Immature natural killer cell (primary cell): Measurements from ENCODE around the gene OBSCN. TPM values are rescaled to one million over a fixed set of nuclear protein-coding genes. Genes with fewer than 3 reads are reported as not detected.
A peak's percentile ranks its signal among the peaks of the same experiment; 100 is the strongest.

Experiments
- DNase-seq, 3 donors: peaks; one replicate each; pipeline ENCODE4 v3.0.0; 2022; ENCODE audit warnings: mixed read lengths in 1 of 3
- H3K27ac Mint-ChIP-seq, 6 donors: one replicate each; pipeline ENCODE4 v1.8.0; 2020; ENCODE audit warnings: mixed read lengths in 6 of 6, mild to moderate bottlenecking in 5 of 6, inconsistent platforms in 4 of 6, moderate library complexity in 3 of 6
- H3K27me3 Mint-ChIP-seq, 3 donors: one replicate each; pipeline ENCODE4 v1.8.0; 2020 to 2021; ENCODE audit warnings: low read depth in 3 of 3, mild to moderate bottlenecking in 3 of 3, mixed read lengths in 3 of 3, moderate library complexity in 3 of 3, inconsistent platforms in 1 of 3
- H3K36me3 Mint-ChIP-seq, 3 donors: one replicate each; pipeline ENCODE4 v1.8.0; 2020; ENCODE audit warnings: mixed read lengths in 3 of 3, inconsistent platforms in 2 of 3, mild to moderate bottlenecking in 2 of 3
- H3K4me1 Mint-ChIP-seq, 2 donors: one replicate each; pipeline ENCODE4 v1.8.0; 2020; ENCODE audit warnings: inconsistent platforms in 2 of 2, mild to moderate bottlenecking in 2 of 2, mixed read lengths in 2 of 2, moderate library complexity in 1 of 2
- H3K4me3 Mint-ChIP-seq, 5 donors: one replicate each; pipeline ENCODE4 v1.8.0; 2020; ENCODE audit warnings: mild to moderate bottlenecking in 5 of 5, mixed read lengths in 5 of 5, inconsistent platforms in 3 of 5, moderate library complexity in 3 of 5
- H3K9me3 Mint-ChIP-seq, 6 donors: one replicate each; pipeline ENCODE4 v1.8.0; 2020; ENCODE audit warnings: mild to moderate bottlenecking in 6 of 6, mixed read lengths in 6 of 6, inconsistent platforms in 4 of 6, moderate library complexity in 3 of 6
- polyA plus RNA-seq, 3 donors: library from polyadenylated mRNA; unstranded; fragments of 300-500 nt; fragmentation: Illumina TruSeq; gene quantifications; one replicate each; pipeline ENCODE4 v1.2.3, GENCODE V29; 2021

The OBSCN gene
- polyA plus RNA-seq, 3 donors from 2014 or later, result 0.19 to 1.9 TPM; not detected in 1

DNA sequence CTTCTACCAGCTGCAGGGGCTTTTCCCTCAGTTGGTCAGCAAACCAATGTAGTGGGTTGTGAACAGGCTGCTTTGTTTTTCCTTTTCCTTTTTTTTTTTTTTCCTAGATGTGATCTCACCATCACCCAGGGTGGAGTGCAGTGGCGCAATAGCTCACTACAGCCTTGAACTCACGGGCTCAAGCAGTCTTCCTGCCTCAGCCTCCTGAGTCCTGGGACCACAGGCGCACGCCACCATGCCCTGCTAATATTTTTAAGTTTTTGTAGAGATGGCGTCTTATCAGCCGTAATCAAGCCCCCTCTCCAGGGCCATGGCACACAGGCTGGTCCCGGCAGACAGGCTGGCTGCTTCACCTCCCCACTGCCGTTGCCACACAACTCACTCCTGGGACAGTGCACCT, 202.2 kb downstream of the OBSCN start:
- H3K27me3 Mint-ChIP-seq, result peaks cover 15 to 20% (median 19%) of the 10 kb centered on the region in 3 donors
- peaks cover 0 to 2% (median 0%) of the 10 kb centered on the region in 3 donors for H3K36me3 Mint-ChIP-seq
- H3K4me1 Mint-ChIP-seq, result peaks cover 24 to 25% of the 10 kb centered on the region in 2 donors
- H3K4me3 Mint-ChIP-seq, result peak overlapping the region in 1 of 5 donors; percentile 27
- no peak for DNase-seq
- peak overlapping the region in 1 of 6 donors; percentile 39 for H3K27ac Mint-ChIP-seq
- H3K9me3 Mint-ChIP-seq, result no peaks in the 10 kb centered on the region

GRCh38 chr1:228410671-228411070, 202.8 kb downstream of the OBSCN start:
- DNase-seq, result no peak
- H3K27ac Mint-ChIP-seq, result no peak overlapping the region
- peaks cover 24 to 25% of the 10 kb centered on the region in 2 donors for H3K4me1 Mint-ChIP-seq
- peaks cover 12 to 18% (median 17%) of the 10 kb centered on the region in 3 donors for H3K27me3 Mint-ChIP-seq
- H3K4me3 Mint-ChIP-seq, result no peak overlapping the region
- H3K36me3 Mint-ChIP-seq, result peaks cover 0 to 2% (median 0%) of the 10 kb centered on the region in 3 donors
- H3K9me3 Mint-ChIP-seq, result no peaks in the 10 kb centered on the region

DNA sequence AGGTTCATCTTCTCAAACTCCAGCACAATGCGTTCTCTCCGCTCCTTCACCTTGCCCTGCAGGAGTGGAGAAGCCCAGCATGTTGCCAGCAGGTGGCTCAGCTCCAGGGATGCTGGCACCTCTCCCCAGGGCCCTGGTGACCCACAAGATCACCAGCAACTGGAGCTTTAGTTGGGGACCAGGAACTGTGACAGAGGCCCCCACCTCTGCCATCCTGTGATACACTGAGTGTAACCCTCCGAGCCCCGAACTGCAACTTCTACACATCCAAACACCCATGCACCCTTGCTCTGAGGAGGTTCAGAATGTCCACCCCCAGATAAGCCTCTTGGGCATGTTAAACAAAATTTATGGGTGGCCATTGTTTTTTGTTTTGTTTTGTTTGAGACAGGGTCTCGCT, 203.3 kb downstream of the OBSCN start:
- Mint-ChIP-seq H3K36me3 (peaks cover 0 to 2% (median 0%) of the 10 kb centered on the region in 3 donors), H3K9me3 (no peaks in the 10 kb centered on the region), H3K27me3 (peaks cover 12 to 17% (median 16%) of the 10 kb centered on the region in 3 donors), H3K4me1 (peaks cover 26 to 28% of the 10 kb centered on the region in 2 donors), H3K4me3 (no peak overlapping the region), H3K27ac (peak overlapping the region in 1 of 6 donors; percentile 36)
- no peak for DNase-seq

- no peak for DNase-seq
- peaks cover 8 to 12% (median 10%) of the 10 kb centered on the region in 3 donors for H3K27me3 Mint-ChIP-seq
- H3K36me3 Mint-ChIP-seq, result peaks cover 0 to 2% (median 0%) of the 10 kb centered on the region in 3 donors
- H3K4me1 Mint-ChIP-seq, result peaks cover 28 to 30% of the 10 kb centered on the region in 2 donors
- H3K9me3 Mint-ChIP-seq, result no peaks in the 10 kb centered on the region
- peak overlapping the region in 2 of 6 donors; percentile 17 to 21 for H3K27ac Mint-ChIP-seq
- no peak overlapping the region for H3K4me3 Mint-ChIP-seq
Observed at GRCh38 chr1:228411548-228412430, 203.9 kb downstream of the OBSCN start.

- Mint-ChIP-seq H3K36me3 (peaks cover 0 to 2% (median 0%) of the 10 kb centered on the region in 3 donors), H3K4me3 (peak overlapping the region in 1 of 5 donors; percentile 32), H3K27ac (peak overlapping the region in 1 of 6 donors; percentile 78), H3K27me3 (peaks cover 4 to 9% (median 6%) of the 10 kb centered on the region in 3 donors), H3K4me1 (peaks cover 26 to 27% of the 10 kb centered on the region in 2 donors), H3K9me3 (no peaks in the 10 kb centered on the region)
- no peak for DNase-seq
Observed at GRCh38 chr1:228413241-228414010, 205.6 kb downstream of the OBSCN start.

DNA sequence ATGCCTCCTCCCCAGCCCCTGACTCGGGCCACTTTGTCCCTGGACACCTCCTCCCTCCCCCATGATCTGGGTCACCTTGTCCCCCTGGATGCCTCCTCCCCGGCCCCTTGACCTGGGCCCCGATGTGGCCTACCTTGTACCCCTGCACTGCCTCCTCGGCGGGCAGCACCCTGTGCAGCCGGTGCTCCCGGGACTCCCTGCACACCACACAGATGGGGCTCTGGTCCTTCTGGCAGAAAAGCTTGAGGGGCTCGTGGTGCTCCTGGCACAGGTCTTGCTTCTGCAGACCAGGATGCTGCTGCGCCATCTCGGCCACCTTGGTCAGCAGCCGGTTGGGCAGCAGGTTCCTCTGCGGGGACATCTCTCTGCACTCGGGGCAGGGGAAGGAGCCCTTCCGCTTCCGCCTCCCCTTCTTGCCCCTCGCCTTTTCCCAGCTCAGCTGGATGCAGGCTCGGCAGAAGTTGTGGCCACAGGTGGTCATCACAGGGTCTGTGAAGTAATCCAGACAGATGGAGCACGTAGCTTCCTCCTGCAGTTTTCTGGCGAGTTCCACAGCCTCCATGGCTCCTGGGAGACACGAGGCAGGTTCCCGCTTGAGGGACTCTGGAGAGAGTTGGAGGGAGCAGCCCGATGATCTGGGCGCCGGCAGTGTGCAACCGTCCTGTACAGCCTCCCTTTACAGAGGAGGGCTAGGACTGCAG, 206.8 kb downstream of the OBSCN start:
- Mint-ChIP-seq H3K4me3 (peak overlapping the region in 1 of 5 donors; percentile 94), H3K36me3 (peaks cover 0 to 2% (median 0%) of the 10 kb centered on the region in 3 donors), H3K9me3 (no peaks in the 10 kb centered on the region), H3K27ac (no peak overlapping the region), H3K27me3 (peaks cover 4 to 9% (median 7%) of the 10 kb centered on the region in 3 donors), H3K4me1 (peaks cover 21 to 24% of the 10 kb centered on the region in 2 donors)
- DNase-seq, result no peak

GRCh38 chr1:228415221-228415620, 207.4 kb downstream of the OBSCN start:
- peaks cover 21 to 24% of the 10 kb centered on the region in 2 donors for H3K4me1 Mint-ChIP-seq
- H3K9me3 Mint-ChIP-seq, result no peaks in the 10 kb centered on the region
- peaks cover 4 to 11% (median 7%) of the 10 kb centered on the region in 3 donors for H3K27me3 Mint-ChIP-seq
- peaks cover 0 to 2% (median 0%) of the 10 kb centered on the region in 3 donors for H3K36me3 Mint-ChIP-seq
- H3K4me3 Mint-ChIP-seq, result peak overlapping the region; percentile 66 to 94 (median 87)
- H3K27ac Mint-ChIP-seq, result peak overlapping the region in 1 of 6 donors; percentile 8
- no peak for DNase-seq

GRCh38 chr1:228415853-228416216, 208.0 kb downstream of the OBSCN start:
- Mint-ChIP-seq H3K4me3 (peak overlapping the region; percentile 66 to 94 (median 87)), H3K9me3 (no peaks in the 10 kb centered on the region), H3K4me1 (peaks cover 19 to 24% of the 10 kb centered on the region in 2 donors), H3K27me3 (peaks cover 4 to 11% (median 6%) of the 10 kb centered on the region in 3 donors), H3K36me3 (peaks cover 0 to 2% (median 0%) of the 10 kb centered on the region in 3 donors), H3K27ac (peak overlapping the region in 4 of 6 donors; percentile 8 to 90 (median 31))
- DNase-seq, result no peak

DNA sequence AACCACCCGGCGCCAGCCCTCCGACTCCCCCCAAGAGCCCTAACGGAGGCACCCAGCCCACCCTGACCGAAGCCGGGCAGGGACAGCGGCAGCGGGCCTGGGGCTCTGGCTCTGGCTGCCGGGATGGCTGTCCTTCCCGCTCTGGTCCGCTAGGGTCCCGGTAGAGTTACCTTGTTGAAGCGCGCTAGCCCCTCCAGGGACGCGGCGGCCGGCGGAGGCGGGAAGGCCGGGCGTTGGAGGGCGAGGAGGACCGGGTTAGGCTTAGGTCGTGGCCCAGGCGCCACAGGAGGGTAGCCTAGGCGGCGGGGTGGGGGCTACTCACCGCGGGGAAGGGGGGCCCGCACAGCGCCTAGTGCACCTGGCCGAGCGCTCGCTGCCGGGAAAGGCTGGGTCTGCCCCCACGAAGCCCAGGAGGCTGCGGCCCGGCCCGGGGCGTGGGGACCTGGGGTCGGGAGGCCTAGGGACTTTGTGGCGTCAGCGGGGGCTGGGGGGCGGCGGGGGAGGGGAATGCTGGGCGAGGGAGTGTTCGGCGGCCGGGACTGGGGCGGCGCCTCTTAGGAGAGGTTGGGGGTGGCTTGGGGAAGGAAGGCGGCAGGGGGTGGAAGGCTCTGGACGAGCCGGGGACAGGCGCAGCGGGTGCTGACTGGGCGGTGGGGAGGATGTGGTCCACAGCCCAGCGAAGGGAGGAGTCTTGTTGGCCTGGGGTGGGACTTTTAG, 208.5 kb downstream of the OBSCN start, which contains the start of gene TRIM17:
TRIM17 (minus strand) TSS at position 645 of the 717 bp plus-strand sequence. CDS start 1,789 bp downstream, outside the sequence.
- Mint-ChIP-seq H3K4me3 (peak within 1 kb of the TSS; percentile 88 to 94 (median 91)), H3K27ac (peak within 1 kb of the TSS in 4 of 6 donors; percentile 8 to 90 (median 66)), H3K4me1 (peaks cover 19 to 24% of the 10 kb centered on the region in 2 donors), H3K27me3 (peaks cover 4 to 11% (median 6%) of the 10 kb centered on the region in 3 donors), H3K9me3 (no peaks in the 10 kb centered on the region), H3K36me3 (no peaks in the 10 kb centered on the region)
- DNase-seq, result peak; percentile 31 to 43 (median 42)

DNA sequence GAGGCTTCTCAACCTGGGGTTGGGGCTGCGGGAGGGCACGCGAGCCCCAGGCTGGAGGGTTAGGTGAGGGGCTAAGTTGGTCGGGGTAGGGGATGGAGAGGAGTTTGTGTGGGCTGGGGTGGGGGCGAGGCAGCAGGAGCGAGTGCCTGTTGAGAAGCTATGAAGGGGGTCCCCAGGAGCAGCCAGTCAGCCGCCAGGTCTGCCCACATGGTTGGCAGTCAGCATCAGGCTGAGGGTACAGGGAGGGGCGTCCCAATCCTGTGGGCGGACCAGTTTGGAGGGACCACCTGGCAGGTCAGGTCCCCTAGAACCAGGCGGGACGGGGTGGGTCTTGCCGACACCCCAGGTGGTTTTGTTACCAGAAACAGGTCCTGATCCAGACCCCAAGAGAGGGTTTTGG, 209.2 kb downstream of the OBSCN start:
- peaks cover 4 to 11% (median 6%) of the 10 kb centered on the region in 3 donors for H3K27me3 Mint-ChIP-seq
- H3K4me3 Mint-ChIP-seq, result peak overlapping the region; percentile 46 to 94 (median 88)
- H3K9me3 Mint-ChIP-seq, result no peaks in the 10 kb centered on the region
- DNase-seq, result no peak
- H3K4me1 Mint-ChIP-seq, result peaks cover 19 to 24% of the 10 kb centered on the region in 2 donors
- H3K27ac Mint-ChIP-seq, result peak overlapping the region in 1 of 6 donors; percentile 58
- no peaks in the 10 kb centered on the region for H3K36me3 Mint-ChIP-seq

- DNase-seq, result no peak
- Mint-ChIP-seq H3K4me3 (peak overlapping the region in 3 of 5 donors; percentile 54 to 94 (median 88)), H3K9me3 (no peaks in the 10 kb centered on the region), H3K36me3 (no peaks in the 10 kb centered on the region), H3K4me1 (peaks cover 19 to 24% of the 10 kb centered on the region in 2 donors), H3K27me3 (peaks cover 4 to 11% (median 6%) of the 10 kb centered on the region in 3 donors), H3K27ac (no peak overlapping the region)
Observed at GRCh38 chr1:228417483-228418203, 209.8 kb downstream of the OBSCN start.
